Measurements from ENCODE around the gene TWSG1. TPM values are rescaled to one million over a fixed set of nuclear protein-coding genes. Genes with fewer than 3 reads are reported as not detected.
A peak's percentile ranks its signal among the peaks of the same experiment; 100 is the strongest.
"Not testable (repeated sequence)": the region's sequence is repeated elsewhere in the genome, so short reads cannot be mapped to it uniquely, and the experiment has no call there.

The TWSG1 gene
- total RNA-seq, 6 donors from 2014 or later, result 7.3 to 37.0 (median 29.4) TPM

DNA sequence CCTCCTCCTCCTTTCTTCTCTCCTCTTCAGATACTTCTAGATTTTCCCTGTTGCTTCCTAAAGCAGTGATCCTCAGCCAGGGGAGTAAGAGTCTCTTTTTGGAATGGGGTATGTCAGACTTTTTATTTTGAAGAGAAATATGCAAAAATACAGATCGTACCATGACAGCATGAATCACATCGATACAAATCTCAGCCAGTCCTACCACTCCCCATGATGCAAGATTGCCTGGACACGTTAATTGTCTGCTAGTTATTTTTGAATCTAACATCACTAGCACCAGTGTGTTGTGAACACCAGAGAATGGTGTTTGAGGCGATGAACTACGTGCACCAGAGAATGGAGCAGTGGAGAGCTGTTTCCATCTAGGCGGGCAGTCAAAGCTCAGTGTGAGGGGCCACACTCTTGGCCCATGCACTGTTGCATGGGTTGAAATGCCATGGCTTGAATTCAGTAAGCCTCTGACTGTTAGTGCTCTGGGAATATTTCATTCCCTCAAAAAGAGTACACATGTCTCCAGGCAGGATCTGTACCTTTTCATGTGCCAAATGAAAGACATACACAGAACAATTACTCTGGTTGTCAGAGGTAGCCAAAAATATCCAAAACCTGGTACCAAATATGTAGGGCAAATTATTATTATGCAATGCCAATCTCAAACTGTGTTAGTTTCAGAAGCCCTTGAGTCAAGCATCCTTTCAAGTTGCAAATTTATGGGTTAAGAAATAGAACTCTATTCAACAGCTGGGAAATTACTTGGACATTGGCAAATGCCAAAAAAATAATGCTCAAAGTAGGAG lies 94.5 kb downstream of the TWSG1 start:
- peak in 1 of 2 donors; percentile 56 for ATAC-seq (ENCODE audit: low FRiP score in 2 of 2)

GRCh38 chr18:9429662-9429993 lies 95.1 kb downstream of the TWSG1 start:
- no peak overlapping the region for H3K4me3 ChIP-seq
- H3K27ac ChIP-seq, result no peak overlapping the region
- no peak for TF ChIP-seq POLR2AphosphoS5 (IDR thresholded peaks at IDR 0.05)
- no peak for TF ChIP-seq EP300 (IDR thresholded peaks at IDR 0.05)
- no peak for TF ChIP-seq POLR2A (IDR thresholded peaks at IDR 0.05)
- TF ChIP-seq, protein P1, sequence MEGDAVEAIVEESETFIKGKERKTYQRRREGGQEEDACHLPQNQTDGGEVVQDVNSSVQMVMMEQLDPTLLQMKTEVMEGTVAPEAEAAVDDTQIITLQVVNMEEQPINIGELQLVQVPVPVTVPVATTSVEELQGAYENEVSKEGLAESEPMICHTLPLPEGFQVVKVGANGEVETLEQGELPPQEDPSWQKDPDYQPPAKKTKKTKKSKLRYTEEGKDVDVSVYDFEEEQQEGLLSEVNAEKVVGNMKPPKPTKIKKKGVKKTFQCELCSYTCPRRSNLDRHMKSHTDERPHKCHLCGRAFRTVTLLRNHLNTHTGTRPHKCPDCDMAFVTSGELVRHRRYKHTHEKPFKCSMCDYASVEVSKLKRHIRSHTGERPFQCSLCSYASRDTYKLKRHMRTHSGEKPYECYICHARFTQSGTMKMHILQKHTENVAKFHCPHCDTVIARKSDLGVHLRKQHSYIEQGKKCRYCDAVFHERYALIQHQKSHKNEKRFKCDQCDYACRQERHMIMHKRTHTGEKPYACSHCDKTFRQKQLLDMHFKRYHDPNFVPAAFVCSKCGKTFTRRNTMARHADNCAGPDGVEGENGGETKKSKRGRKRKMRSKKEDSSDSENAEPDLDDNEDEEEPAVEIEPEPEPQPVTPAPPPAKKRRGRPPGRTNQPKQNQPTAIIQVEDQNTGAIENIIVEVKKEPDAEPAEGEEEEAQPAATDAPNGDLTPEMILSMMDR (IDR thresholded peaks at IDR 0.05), result no peak
- ATAC-seq (ENCODE audit: low FRiP score in 2 of 2) (no peak), DNase-seq (no peak)
- H3K9me3 ChIP-seq, result no peaks in the 10 kb centered on the region
- peaks cover 0 to 10% (median 1%) of the 10 kb centered on the region in 4 donors for H3K4me1 ChIP-seq
- 50 to 70% methylated on average over 3 of the region's 3 CpGs for WGBS, 2 donors
- H3K36me3 ChIP-seq, result no peaks in the 10 kb centered on the region
- H3K27me3 ChIP-seq, result no peaks in the 10 kb centered on the region

More for the DNA sequence above, 94.5 kb downstream of the TWSG1 start:
- no peak for DNase-seq
- H3K27ac ChIP-seq, result no peak overlapping the region
- no peaks in the 10 kb centered on the region for H3K27me3 ChIP-seq
- 89 to 95% methylated on average over 6 of the region's 6 CpGs for WGBS, 2 donors
- H3K4me1 ChIP-seq, result peaks cover 0 to 9% (median 1%) of the 10 kb centered on the region in 4 donors
- no peaks in the 10 kb centered on the region for H3K36me3 ChIP-seq
- TF ChIP-seq, protein P1 (IDR thresholded peaks at IDR 0.05), result no peak
- TF ChIP-seq POLR2A (IDR thresholded peaks at IDR 0.05) (no peak), EP300 (IDR thresholded peaks at IDR 0.05) (no peak), POLR2AphosphoS5 (IDR thresholded peaks at IDR 0.05) (no peak)
- H3K9me3 ChIP-seq, result no peaks in the 10 kb centered on the region
- no peak overlapping the region for H3K4me3 ChIP-seq

- 94 to 97% methylated on average over 16 to 22 of the region's 22 CpGs for WGBS, 2 donors
- H3K27ac ChIP-seq; ATAC-seq (ENCODE audit: low FRiP score in 2 of 2); H3K9me3 ChIP-seq; H3K36me3 ChIP-seq; H3K4me3 ChIP-seq; H3K27me3 ChIP-seq: not testable (repeated sequence)
- peak in 1 of 2 donors; percentile 59 for DNase-seq
- peaks cover 0 to 10% (median 1%) of the 10 kb centered on the region in 4 donors for H3K4me1 ChIP-seq
Observed at GRCh38 chr18:9430315-9430714, 95.7 kb downstream of the TWSG1 start.

- WGBS, 2 donors, result 93 to 95% methylated on average over 6 of the region's 6 CpGs
Observed at GRCh38 chr18:9431296-9431695, 96.7 kb downstream of the TWSG1 start.

GRCh38 chr18:9433122-9433521 lies 98.5 kb downstream of the TWSG1 start:
- not testable (repeated sequence) for ATAC-seq (ENCODE audit: low FRiP score in 2 of 2); H3K9me3 ChIP-seq; H3K4me3 ChIP-seq; H3K27ac ChIP-seq; DNase-seq; H3K27me3 ChIP-seq; H3K36me3 ChIP-seq
- WGBS, 2 donors, result 92 to 94% methylated on average over 10 of the region's 10 CpGs
- H3K4me1 ChIP-seq, result peaks cover 0 to 10% (median 1%) of the 10 kb centered on the region in 4 donors

More at GRCh38 chr18:9431296-9431695, 96.7 kb downstream of the TWSG1 start:
- Histone ChIP-seq H3K36me3 (no peaks in the 10 kb centered on the region), H3K27me3 (no peaks in the 10 kb centered on the region), H3K4me1 (peaks cover 0 to 10% (median 1%) of the 10 kb centered on the region in 4 donors), H3K27ac (no peak overlapping the region), H3K4me3 (no peak overlapping the region), H3K9me3 (no peaks in the 10 kb centered on the region)
- TF ChIP-seq EP300 (IDR thresholded peaks at IDR 0.05) (no peak), POLR2A (IDR thresholded peaks at IDR 0.05) (no peak), POLR2AphosphoS5 (IDR thresholded peaks at IDR 0.05) (no peak)
- TF ChIP-seq, protein P1 (IDR thresholded peaks at IDR 0.05), result no peak
- no peak for ATAC-seq (ENCODE audit: low FRiP score in 2 of 2)
- no peak for DNase-seq

DNA sequence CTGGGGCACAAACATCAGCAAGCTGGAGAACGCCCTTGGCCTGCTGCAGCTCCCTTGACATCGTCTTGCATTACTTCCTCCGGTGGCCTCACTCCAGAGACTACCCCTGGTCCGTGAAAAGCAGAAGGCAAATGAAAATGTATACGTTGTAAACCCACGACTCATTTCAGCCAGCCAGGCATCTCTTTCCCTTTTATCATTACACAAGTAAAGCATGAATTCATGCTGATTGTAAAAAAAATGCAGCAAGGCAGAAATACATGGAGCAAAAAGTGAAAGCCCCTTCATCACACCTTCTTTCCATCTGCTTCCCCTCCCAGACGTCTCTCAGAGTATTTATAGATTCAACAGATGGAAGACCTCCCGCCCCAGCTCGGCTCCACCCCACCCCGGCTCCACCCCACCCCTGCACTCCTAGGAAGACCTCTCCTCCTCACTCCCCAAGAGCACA lies 99.1 kb downstream of the TWSG1 start:
- Histone ChIP-seq H3K9me3 (no peaks in the 10 kb centered on the region), H3K27ac (no peak overlapping the region), H3K27me3 (no peaks in the 10 kb centered on the region), H3K36me3 (no peaks in the 10 kb centered on the region), H3K4me3 (no peak overlapping the region), H3K4me1 (peaks cover 0 to 10% (median 1%) of the 10 kb centered on the region in 4 donors)
- ATAC-seq (ENCODE audit: low FRiP score in 2 of 2) (no peak), DNase-seq (no peak)
- TF ChIP-seq, protein P1 (IDR thresholded peaks at IDR 0.05), result no peak
- TF ChIP-seq POLR2A (IDR thresholded peaks at IDR 0.05), result no peak
- TF ChIP-seq POLR2AphosphoS5 (IDR thresholded peaks at IDR 0.05), result no peak
- TF ChIP-seq EP300 (IDR thresholded peaks at IDR 0.05), result no peak
- 31 to 33% methylated on average over 10 of the region's 10 CpGs for WGBS, 2 donors
